ENCODE data around the gene MLLT3. TPM values are rescaled to one million over a fixed set of nuclear protein-coding genes. Genes with fewer than 3 reads are reported as not detected.

Gene MLLT3
- total and polyA plus RNA-seq, 10 donors: 2.8 to 15.2 (median 10.6) TPM

GRCh38 chr9:20640331-20641187 is 18.3 kb upstream of the MLLT3 start:
- DNase-seq: peak; percentile 91
- H3K4me3 ChIP-seq: no peak overlapping the region
- intact Hi-C loops (cut with DNase I; ENCODE audit: low total_unique reads): no loop called here

GRCh38 chr9:20636888-20637440 is 14.7 kb upstream of the MLLT3 start:
- intact Hi-C loops (cut with DNase I; ENCODE audit: low total_unique reads): no loop called here
- TF ChIP-seq CTCF (IDR thresholded peaks at IDR 0.05 in 8 of 11, conservative IDR thresholded peaks at IDR 0.05 in 3 of 11): no peak
- TF ChIP-seq POLR2AphosphoS5 (IDR thresholded peaks at IDR 0.05): no peak
- no peak for TF ChIP-seq POLR2A (IDR thresholded peaks at IDR 0.05)
- 83 to 88% (median 84%) methylated on average over 3 of the region's 3 CpGs for WGBS, 5 donors
- peaks cover 0 to 11% (median 0%) of the 10 kb centered on the region in 6 donors for H3K4me1 ChIP-seq
- H3K27ac ChIP-seq: no peak overlapping the region
- no peaks in the 10 kb centered on the region for H3K9me3 ChIP-seq
- H3K27me3 ChIP-seq (replicated peaks in 1 of 7): peaks cover 0 to 10% (median 0%) of the 10 kb centered on the region in 7 donors
- no peaks in the 10 kb centered on the region for H3K36me3 ChIP-seq
- DNase-seq: no peak
- H3K4me3 ChIP-seq: no peak overlapping the region

More at GRCh38 chr9:20640331-20641187, 18.3 kb upstream of the MLLT3 start:
- TF ChIP-seq POLR2A (IDR thresholded peaks at IDR 0.05): no peak
- peak in 1 of 3 donors; percentile 22 for TF ChIP-seq POLR2AphosphoS5 (IDR thresholded peaks at IDR 0.05)
- Histone ChIP-seq H3K36me3 (no peaks in the 10 kb centered on the region), H3K4me1 (peaks cover 0 to 11% (median 0%) of the 10 kb centered on the region in 6 donors), H3K27me3 (replicated peaks in 1 of 7) (peaks cover 0 to 6% (median 0%) of the 10 kb centered on the region in 7 donors), H3K9me3 (no peaks in the 10 kb centered on the region), H3K27ac (no peak overlapping the region)
- WGBS, 5 donors: 44 to 65% (median 62%) methylated on average over 7 of the region's 7 CpGs

GRCh38 chr9:20634895-20635294 is 12.6 kb upstream of the MLLT3 start:
- H3K4me1 ChIP-seq: peaks cover 0 to 1% (median 0%) of the 10 kb centered on the region in 6 donors

GRCh38 chr9:20632705-20633104 is 10.4 kb upstream of the MLLT3 start:
- H3K4me1 ChIP-seq: no peaks in the 10 kb centered on the region
- no peaks in the 10 kb centered on the region for H3K36me3 ChIP-seq
- no peaks in the 10 kb centered on the region for H3K9me3 ChIP-seq
- WGBS, 5 donors: 24 to 43% (median 32%) methylated on average over 2 of the region's 2 CpGs
- intact Hi-C loops (cut with DNase I; ENCODE audit: low total_unique reads): no loop called here
- H3K4me3 ChIP-seq: no peak overlapping the region
- peaks cover 0 to 13% (median 0%) of the 10 kb centered on the region in 7 donors for H3K27me3 ChIP-seq (replicated peaks in 1 of 7)
- TF ChIP-seq POLR2AphosphoS5 (IDR thresholded peaks at IDR 0.05): no peak
- no peak for TF ChIP-seq POLR2A (IDR thresholded peaks at IDR 0.05)
- no peak overlapping the region for H3K27ac ChIP-seq
- DNase-seq: no peak

More at GRCh38 chr9:20634895-20635294, 12.6 kb upstream of the MLLT3 start:
- Histone ChIP-seq H3K27me3 (replicated peaks in 1 of 7) (peaks cover 0 to 13% (median 0%) of the 10 kb centered on the region in 7 donors), H3K36me3 (no peaks in the 10 kb centered on the region), H3K9me3 (no peaks in the 10 kb centered on the region), H3K4me3 (no peak overlapping the region), H3K27ac (no peak overlapping the region)
- intact Hi-C loops (cut with DNase I; ENCODE audit: low total_unique reads): no loop called here
- no peak for DNase-seq
- no peak for TF ChIP-seq CTCF (IDR thresholded peaks at IDR 0.05 in 8 of 11, conservative IDR thresholded peaks at IDR 0.05 in 3 of 11)
- TF ChIP-seq POLR2A (IDR thresholded peaks at IDR 0.05): no peak
- TF ChIP-seq POLR2AphosphoS5 (IDR thresholded peaks at IDR 0.05): no peak
- 69 to 86% (median 73%) methylated on average over 4 of the region's 4 CpGs for WGBS, 5 donors

Measured in spleen (tissue), 11 donors.